ENCODE measurements around the gene TPT1.
"Not testable (repeated sequence)": the region's sequence is repeated elsewhere in the genome, so short reads cannot be mapped to it uniquely, and the experiment has no call there.

TPT1 gene

GRCh38 chr13:45365558-45365885 is 24.5 kb upstream of the TPT1 start:
- no peak for FAIRE-seq

DNA sequence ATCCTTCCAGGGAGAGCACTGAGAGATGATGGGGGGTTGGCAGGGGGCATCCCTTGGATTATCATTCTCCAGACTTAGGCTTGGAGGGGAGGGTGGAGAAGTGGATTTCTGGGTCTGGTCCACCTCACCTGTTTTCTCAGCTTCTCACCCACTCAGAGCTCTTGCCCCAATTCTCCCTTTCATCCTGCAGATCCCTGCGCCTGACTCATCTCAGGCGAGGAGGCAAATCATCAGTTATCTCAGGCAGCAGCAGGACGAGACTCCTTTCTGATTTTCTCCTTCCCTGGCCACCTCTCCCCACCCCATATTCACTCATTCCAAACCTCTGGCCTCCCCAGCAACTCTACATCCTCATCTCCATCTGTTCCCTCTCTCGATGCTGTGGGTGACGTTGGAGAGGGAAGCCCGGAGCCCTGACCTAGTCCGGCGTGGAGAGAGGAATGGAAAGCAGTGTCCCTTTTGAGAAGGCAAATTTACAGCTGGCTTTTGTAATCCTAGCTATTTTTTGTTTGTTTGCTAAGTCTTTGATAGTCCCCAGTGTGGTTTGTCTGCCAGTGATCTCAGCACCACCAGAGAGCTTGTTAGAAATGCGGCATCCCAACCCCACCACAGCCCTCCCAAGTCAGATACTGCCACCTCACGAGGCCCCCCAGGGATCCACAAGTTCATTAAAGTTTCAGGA is 24.0 kb upstream of the TPT1 start:
- no peak for FAIRE-seq

DNA sequence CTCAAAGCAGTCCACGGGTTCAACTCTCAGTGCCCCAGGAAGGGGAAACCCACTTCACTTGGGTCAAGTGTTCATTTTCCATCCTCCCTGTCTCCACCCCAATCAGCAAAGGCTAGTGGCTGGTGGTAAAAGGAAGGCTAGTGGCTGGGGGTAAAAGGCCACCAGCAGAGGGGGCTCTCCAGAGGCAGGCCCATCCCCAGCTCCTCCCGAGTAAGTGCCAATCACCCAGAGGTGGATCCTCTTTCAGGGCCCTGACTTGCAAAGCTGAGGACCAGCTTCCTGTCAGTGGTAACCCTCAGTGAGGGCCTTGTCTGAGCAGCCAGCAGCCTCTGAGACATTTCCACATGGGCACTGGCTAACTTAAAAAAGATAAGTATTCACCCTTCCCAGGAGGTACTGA is 22.0 kb upstream of the TPT1 start:
- FAIRE-seq: no peak

DNA sequence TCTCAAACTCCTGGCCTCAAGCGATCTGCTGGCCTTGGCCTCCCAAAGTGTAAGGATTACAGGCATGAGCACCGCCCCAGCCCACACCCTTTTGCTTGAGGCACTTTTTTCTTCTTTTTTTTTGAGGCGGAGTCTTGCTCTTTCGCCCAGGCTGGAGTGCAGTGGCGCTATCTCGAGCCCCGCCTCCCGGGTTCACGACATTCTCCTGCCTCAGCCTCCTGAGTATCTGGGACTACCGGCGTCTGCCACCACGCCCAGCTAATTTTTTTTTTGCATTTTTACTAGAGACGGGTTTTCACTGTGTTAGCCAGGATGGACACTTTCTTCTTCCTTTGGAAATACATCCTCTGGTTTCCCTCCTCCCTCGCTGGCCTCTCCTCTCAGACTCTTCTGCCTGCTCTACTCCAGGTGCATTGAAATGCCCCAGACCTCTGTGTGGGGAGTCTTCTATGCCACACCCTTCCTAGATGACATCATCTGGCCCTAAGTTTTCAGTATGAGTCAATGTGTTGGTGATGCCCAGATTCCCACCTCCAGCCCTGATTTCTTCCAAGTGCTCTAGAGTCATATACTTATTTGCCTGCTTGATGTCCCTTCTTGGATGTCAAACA is 20.7 kb upstream of the TPT1 start:
- FAIRE-seq: no peak

DNA sequence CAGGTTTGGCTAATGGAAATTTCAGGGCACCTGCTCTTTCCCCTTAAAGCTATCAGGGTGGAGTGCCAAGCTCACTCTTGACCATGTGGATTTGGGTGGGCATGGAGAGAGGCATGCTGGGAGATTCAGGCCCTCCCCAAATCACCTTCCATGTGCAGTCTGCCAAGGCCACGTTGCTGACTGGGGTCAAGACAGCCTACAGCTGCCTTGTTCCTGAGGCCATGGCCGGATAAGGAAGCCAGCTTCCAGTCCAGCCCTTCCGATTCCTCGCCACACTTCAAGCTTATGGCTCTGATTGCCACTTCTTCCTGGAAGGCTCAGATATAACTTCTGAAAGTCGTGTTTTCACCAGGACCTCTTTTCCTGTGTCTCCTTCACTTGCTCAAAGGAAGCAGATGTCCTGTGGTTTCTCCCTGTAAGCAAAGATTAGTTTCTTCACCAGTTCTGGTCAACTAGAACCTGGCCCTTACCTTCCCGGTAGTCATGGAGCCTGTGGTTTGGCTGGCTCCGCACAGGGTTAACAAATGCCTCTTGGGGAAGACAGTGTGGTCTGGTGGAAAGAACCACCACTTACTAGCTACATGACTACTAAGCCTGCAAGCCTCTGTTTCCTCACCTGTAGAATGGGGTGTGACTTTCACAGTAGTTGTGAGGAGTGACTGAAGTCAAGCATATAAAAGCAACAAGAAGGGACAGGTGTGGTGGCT is 16.1 kb upstream of the TPT1 start:
- FAIRE-seq: no peak

DNA sequence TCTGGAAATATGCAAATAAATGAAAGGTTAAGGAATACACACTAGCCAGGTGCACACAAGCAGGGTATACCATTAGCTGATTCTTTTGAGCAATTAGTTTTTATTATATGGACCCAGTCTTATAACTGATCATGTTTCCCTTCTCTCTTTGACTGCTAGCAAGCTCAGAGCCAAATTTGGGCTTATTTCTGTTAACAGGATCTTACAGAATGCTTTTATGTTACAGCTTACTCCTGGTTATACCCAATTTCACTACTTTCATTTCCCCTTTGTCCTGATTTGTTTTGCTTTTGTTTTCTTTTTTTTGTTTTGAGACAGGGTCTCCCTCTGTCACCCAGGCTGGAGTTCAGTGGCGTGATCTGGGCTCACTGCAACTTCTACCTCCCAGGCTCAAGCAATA is 12.9 kb upstream of the TPT1 start:
- FAIRE-seq: no peak

GRCh38 chr13:45352031-45352430 is 11.0 kb upstream of the TPT1 start:
- no peak for FAIRE-seq

- no peak for FAIRE-seq
Measured at GRCh38 chr13:45350152-45350551, 9.2 kb upstream of the TPT1 start.

GRCh38 chr13:45349438-45349837 is 8.5 kb upstream of the TPT1 start:
- FAIRE-seq: no peak

DNA sequence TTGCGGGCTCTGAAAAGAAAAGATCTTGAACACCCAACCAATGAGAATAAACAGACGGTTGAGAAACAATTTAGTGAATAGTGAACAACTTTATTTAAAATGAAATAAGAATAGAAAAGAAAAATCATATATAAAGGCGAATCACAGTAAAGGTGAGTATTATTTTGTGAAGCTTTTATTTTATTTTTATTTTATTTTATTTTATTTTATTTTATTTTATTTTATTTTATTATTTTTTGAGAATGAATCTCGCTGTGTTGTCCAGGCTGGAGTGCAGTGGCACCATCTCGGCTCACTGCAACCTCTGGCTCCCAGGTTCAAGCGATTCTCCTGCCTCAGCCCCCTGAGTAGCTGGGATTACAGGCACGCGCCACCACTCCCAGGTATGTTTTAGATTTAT is 3.1 kb upstream of the TPT1 start:
- not testable (repeated sequence) for FAIRE-seq

- not testable (repeated sequence) for FAIRE-seq
Measured at GRCh38 chr13:45343102-45343501, 2.1 kb upstream of the TPT1 start.

DNA sequence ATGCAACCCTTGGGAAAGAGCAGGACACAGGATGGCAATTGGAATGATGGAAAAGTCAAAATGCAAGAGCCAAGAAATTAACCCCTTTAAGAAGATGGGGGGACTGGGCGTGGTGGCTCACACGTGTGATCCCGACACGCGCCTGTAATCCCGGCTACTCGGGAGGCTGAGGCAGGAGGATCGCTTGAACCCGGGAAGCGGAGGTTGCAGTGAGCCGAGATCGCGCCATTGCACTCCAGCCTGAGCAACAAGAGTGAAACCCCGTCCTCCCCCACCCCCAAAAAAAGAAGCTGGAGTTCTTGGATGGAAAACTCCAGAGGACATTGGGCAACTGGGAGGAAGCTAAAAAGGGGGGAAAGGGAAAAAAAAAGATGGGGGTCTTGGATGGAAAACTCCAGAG is 1.7 kb upstream of the TPT1 start:
- FAIRE-seq: not testable (repeated sequence)

DNA sequence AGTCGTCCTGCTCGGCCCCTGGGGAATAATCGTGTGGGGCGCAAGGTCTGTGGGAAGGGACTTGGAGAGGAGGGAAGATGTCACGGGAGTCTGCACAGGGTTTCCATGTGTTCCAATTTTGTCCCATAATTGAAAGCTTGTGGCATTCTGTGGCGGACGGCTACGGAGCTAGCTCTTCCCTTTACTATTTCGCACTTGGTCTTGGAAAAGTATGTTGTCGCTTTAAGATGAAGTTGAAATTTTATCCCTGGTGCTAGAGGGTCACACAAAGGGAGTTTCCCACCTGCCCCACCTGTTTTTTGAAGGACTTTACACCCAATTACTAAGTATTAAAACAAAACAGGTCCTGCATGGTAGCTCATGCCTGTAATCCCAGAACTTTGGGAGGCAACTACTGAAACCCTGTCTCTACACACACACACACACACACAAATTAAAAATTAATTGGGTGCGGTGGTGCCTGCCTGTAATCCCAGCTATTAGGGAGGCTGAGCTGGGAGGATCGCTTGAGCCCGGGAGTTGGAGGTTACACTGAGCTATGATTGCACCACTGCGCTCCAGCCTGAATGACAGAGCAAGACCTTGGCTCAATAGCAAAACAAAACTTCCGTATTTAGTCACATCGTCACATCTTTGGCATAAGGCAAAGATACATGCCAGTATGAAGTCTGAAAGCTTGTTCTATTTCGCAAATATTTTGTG is 967 bp upstream of the TPT1 start:
- FAIRE-seq: no peak

- no peak for FAIRE-seq
Measured at GRCh38 chr13:45340422-45341033, 455 bp downstream of the TPT1 start.

DNA sequence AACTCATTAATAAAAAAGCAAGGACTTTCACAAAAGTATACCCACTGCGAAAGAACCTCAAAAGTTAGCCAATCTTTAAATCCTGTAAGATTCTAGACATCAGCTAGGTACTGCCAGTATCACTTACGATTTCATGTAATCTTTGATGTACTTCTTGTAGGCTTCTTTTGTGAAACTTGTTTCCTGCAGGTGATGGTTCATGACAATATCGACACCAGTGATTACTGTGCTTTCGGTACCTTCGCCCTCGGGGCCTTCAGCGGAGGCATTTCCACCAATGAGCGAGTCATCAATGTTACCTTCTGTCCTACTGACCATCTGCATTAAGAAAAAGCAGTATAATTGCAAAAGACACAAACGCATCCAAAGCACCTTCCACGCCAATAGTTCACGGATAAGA is 1.1 kb downstream of the TPT1 start:
- no peak for FAIRE-seq

- no peak for FAIRE-seq
Measured at GRCh38 chr13:45339399-45339798, 1.6 kb downstream of the TPT1 start.

- no peak for FAIRE-seq
Measured at GRCh38 chr13:45337803-45338202, 3.2 kb downstream of the TPT1 start.

GRCh38 chr13:45337395-45337794 is 3.6 kb downstream of the TPT1 start:
- FAIRE-seq: no peak

DNA sequence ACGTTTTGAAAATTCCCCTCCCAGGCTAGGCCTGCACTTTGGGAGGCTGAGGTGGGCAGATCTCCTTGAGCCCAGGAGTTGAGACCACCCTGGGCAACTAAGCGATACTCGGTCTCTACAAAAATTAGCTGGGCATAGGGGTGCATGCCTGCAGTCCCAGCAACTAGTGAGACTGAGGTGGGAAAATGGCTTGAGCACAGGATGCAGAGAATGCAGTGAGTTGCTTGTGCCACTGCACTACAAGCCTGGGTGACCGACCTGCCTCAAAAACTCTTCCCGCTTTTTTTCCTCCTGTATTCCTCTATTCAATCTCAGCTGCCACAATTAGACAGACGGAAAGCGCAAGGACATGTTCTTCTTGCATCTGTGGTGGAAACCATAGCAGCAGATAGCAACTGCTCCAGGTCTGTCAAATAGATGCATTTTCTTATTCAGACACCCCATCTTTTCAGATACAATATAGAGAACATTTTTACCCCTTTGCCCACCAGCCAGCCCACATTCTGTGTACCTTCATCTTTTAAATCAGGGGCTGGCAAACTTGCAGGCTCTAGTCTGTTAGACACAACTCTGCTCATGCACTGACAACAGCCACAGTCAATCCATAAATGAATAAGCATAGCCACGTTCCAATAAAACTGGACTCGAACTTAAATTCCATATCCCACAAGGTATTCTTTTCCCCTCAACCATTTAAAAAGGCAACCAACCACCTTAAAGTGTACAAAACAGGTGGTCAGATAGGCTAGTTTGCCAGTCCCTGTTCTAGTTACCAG is 4.8 kb downstream of the TPT1 start:
- no peak for FAIRE-seq

- FAIRE-seq: no peak
Measured at GRCh38 chr13:45335397-45336024, 5.5 kb downstream of the TPT1 start.

DNA sequence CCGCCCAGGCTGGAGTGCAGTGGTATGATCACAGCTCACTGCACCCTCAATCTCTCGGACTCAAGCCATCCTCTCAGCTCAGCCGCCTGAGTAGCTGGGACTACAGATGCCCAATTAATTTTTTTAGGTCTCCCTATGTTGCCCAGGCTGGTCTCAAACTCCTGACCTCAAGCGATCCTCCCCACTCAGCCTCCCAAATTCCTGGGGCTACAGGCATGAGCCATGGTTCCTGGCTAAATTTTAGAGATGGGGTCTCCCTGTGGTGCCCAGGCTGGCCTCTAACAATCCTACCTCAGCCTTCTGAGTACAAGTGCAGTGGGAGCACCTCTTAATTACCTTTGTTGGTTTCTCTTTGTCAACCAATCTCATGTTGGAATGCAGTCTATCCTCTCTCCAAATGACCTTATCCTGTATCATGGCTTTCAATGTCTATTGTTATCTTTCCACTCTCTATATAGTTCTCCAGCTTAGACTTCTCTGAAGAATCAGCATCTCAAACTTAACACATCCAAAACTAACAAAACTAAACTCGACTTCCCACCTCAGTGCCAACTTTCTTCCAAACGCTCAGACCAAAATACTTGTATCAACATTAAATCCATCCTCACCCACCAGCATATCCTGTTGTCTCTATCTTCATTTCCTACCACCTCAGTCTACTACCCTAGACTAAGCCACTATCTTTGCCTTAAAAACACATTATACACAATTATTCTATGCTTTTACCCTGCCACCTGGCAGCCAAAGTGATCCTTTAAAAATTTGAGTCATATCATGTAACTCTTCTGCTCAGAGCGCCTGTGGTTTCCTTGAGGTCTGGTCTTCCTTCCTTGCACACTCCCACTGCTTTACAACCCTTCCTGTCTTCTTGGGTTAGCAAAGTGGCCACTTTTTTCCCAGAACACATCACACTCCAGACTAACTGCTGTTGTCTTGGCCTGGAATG is 6.7 kb downstream of the TPT1 start:
- no peak for FAIRE-seq
